NCI-H345 (cell line): Measurements from ENCODE around the gene RPS25.
A peak's percentile ranks its signal among the peaks of the same experiment; 100 is the strongest.
"Not testable (repeated sequence)": the region's sequence is repeated elsewhere in the genome, so short reads cannot be mapped to it uniquely, and the experiment has no call there.

ENCODE experiments used
- DNase-seq: peaks from one replicate; lab custom pipeline; 2025; lab: John Stamatoyannopoulos, UW

Gene RPS25

GRCh38 chr11:119018074-119018938 lies at the start of gene RPS25, which contains the start of gene TRAPPC4:
Gene RPS25 (minus strand): TSS chr11:119018343. CDS start chr11:119018284, 59 bp downstream.
Gene TRAPPC4 (plus strand): TSS chr11:119018766. CDS start chr11:119018796, 30 bp downstream.
- DNase-seq, result peak; percentile 97

- peak; percentile 95 for DNase-seq
These were observed 49.5 kb upstream of the RPS25 start, which contains the start of gene VPS11 for GRCh38 chr11:119067371-119068222. Gene VPS11 (plus strand): TSS chr11:119067818. CDS start chr11:119067824, 6 bp downstream.

- no peak for DNase-seq
These were observed 47.2 kb upstream of the RPS25 start for GRCh38 chr11:119065369-119065768.

GRCh38 chr11:119062779-119063178 lies 44.6 kb upstream of the RPS25 start:
- no peak for DNase-seq

- DNase-seq, result no peak
These were observed 43.1 kb upstream of the RPS25 start for GRCh38 chr11:119061256-119061655.

DNA sequence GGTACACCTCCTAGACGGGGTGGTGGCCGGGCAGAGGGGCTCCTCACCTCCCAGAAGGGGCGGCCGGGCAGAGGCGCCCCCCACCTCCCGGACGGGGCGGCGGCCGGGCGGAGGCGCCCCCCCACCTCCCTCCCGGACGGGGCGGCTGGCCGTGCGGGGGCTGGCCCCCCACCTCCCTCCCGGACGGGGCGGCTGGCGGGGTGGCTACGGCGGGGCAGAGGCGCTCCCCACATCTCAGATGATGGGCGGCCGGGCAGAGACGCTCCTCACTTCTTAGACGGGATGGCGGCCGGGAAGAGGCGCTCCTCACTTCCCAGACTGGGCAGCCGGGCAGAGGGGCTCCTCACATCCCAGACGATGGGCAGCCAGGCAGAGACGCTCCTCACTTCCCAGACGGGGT lies 41.0 kb upstream of the RPS25 start:
- DNase-seq, result not testable (repeated sequence)

GRCh38 chr11:119057000-119057769 lies 39.0 kb upstream of the RPS25 start, which contains the start of gene HYOU1:
Gene HYOU1 (minus strand): TSS chr11:119057205. CDS start chr11:119056160, 1,045 bp downstream.
- peak; percentile 98 for DNase-seq

GRCh38 chr11:119056421-119056999 lies 38.4 kb upstream of the RPS25 start:
- peak; percentile 49 for DNase-seq

DNA sequence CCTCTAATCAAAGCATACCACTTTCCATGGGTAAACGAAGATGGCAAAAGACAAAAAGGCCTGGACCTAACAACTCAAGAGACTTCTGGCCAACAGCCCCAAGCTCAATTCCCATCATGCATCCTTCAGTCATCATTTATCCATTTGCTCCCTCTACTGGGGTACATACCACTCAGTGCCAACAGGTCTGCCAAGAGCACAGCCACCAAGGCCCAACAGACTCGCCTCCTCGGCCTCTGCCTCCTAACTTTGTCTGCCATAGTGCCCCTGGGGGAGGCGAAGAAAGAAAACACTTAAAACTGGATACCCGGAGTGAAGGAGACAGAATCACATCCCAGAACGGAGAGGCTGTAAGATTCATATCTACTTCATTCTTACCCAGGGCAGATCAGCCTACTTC lies 37.8 kb upstream of the RPS25 start:
- no peak for DNase-seq

GRCh38 chr11:119054418-119054817 lies 36.3 kb upstream of the RPS25 start:
- no peak for DNase-seq

DNA sequence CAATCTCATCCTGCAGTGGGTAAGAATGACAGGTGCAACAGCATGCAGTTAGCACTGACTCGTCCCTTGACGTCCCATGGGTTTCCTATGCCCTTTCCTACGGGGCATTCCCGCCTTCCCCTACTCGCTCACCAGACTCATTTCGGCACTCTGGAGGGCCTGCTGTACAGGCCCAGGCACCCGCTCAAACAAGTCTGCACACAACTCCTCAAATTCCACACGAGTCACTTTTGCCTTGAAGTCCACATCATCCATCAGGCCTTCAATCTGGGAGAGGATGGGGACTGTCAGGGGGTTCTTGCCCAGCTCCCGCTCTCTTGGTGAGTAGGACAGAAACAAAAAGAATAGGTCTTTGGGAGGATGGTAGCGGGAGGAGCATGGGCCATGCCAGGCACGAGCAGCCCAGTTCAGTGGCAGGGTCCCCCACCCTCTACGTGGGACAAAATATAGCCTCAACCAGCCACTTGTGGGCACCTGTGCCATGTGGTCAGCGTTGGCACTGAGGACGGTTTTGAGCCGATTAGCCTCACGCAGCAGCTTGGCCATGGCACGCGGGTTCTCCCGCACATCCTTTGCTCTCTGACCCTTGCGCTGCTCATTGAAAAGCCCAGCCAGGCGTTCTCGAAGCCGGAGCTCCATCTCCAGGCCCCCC lies 34.1 kb upstream of the RPS25 start:
- no peak for DNase-seq

DNA sequence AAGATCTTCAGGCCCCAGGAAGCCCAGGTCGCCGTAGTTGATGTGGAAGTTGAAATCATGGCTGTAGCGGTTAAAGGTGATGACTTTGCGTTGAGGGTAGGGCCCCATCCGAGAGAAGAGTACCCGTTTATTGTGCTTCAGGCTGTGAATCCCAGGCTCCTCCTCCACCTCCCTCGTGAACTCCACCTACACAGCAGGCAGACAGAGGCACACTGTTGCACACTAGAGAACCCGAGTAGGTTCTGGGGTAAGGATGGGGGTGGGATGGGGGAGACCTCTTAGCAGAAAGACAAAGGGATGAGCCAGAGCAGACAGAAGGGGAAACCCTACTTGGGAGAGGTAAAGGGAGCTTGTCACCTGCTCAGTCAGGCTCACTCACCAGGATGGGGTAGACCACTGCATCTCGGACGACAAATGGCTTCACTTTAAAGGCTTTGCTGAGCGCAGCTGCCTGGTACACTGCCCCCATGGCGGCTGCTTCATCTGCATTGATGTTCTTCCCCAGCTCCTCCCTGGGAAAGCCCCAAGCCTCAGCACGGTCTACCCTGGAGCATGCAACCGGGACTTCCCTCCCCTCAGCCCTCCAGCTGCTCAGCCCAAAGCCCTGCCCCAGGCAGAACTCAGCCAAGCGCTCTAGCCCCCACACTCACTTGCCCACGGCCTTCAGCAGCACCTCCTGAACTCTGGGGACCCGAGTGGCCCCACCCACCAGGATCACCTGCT lies 33.5 kb upstream of the RPS25 start:
- no peak for DNase-seq

DNA sequence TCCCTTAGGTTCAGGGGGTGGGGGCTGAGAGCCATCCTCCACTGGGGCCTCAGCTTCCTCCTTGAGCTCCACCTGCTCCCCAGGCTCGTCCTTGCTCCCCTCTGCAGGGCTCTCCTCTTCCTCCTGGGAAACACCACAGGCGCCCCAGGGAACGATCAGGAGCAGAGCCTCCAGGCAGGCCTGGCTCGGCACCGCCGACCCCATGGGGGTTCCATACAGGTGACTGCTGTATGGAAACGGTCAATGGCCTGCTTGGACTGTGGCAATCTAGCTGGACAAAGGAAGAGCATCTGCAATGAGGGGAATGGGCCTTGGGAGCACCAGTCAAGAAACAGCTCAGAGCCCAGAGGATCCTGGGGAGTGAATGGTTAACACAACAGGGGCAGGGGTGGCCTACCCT lies 30.9 kb upstream of the RPS25 start:
- no peak for DNase-seq

DNA sequence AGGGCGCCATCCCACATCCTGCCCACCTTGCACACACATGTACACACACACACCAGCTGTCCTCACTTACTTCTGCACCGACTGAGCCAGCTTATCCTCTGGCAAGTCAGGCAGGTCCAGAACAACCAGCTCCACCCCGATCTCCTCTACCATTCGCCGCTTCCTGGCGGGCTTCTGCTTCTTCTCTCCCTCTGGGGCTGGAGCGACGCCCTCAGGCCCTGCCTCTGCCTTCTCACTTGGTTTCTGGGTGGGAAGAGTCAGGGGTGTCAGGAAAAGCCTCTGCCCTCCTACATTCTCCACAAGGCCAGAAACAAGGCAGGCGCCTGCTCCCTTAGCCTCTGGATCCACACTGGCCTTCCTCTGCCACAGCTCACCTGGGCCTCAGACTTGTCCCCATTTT lies 30.5 kb upstream of the RPS25 start:
- DNase-seq, result no peak

- no peak for DNase-seq
These were observed 29.1 kb upstream of the RPS25 start for GRCh38 chr11:119047205-119047604.

- no peak for DNase-seq
These were observed 28.3 kb upstream of the RPS25 start for GRCh38 chr11:119046489-119046888.

GRCh38 chr11:119044708-119045107 lies 26.6 kb upstream of the RPS25 start:
- DNase-seq, result no peak

DNA sequence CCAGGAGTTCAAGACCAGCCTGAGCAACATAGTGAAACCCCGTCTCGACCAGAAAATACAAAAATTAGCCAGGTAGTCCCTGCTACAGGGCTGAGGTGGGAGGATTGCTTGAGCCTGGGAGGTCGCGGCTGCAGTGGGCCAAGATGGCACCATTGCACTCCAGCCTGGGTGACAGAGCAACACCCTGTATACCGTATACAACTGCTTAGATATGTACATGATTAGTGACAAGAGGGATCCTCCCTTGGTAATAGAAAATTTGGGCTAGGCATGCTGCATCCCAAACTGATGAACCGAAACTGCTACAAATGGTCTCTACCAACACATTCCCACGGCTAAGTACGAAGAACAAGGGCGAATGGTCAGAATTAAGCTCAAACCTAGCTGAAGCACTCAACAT lies 24.8 kb upstream of the RPS25 start:
- no peak for DNase-seq

DNA sequence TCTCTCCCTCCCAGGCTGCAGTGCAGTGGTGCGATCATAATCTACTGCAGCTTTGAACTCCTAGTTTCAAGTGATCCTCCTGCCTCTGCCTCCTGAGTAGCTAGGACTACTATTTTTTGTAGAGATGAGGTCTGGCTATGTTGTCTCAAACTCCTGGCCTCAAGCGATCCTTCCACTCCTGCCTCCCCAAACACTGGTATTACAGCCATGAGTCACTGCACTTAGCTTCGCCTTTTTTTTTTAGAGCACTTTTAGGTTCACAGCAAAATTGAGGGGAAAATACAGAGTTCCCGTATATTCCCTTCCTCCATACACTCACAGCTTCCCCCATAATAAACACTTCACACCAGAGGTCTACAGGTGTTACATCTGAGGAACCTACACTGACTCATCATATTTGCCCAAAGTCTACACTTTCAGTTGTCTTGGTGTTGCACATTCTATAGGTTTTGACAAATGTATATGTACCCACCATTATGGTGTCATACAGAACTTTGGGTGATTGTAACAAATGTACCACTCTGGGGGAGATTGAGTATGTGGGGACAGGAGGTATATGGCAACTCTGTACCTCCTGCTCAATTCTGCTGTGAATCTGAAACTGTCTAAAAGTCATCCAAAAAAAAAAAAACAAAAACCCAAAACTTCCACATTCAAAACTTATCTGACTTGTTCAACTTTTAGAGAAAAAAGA lies 23.8 kb upstream of the RPS25 start:
- no peak for DNase-seq

GRCh38 chr11:119039471-119039870 lies 21.3 kb upstream of the RPS25 start:
- not testable (repeated sequence) for DNase-seq
